NOMO-1 treated with dmso at 0.1 percent for 144 hours (cell line): ENCODE results near the gene CACNA2D1.

ENCODE experiments used
- DNase-seq: peaks from one replicate; lab custom pipeline; 2025; ENCODE audit not compliant: unreplicated experiment; lab: John Stamatoyannopoulos, UW

Gene CACNA2D1

DNA sequence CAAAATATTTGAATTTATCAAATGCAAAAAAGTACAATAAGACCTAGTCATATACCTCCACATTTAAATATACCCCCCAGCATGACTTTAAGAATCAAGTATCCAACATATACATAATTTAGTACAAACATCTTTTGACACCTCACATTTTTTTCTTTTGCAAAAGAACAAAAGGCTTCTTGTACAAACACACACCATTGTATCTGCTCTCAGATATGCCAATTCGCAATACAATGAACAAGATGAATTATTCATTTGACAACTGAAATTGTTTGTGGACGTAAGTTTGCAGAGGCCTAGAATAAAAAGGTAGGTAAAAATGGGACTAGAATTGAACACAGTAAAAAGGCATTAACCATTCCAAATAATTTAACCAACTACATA, 154.4 kb downstream of the CACNA2D1 start:
- DNase-seq, result no peak

GRCh38 chr7:82286798-82287140, 156.8 kb downstream of the CACNA2D1 start:
- DNase-seq, result no peak

DNA sequence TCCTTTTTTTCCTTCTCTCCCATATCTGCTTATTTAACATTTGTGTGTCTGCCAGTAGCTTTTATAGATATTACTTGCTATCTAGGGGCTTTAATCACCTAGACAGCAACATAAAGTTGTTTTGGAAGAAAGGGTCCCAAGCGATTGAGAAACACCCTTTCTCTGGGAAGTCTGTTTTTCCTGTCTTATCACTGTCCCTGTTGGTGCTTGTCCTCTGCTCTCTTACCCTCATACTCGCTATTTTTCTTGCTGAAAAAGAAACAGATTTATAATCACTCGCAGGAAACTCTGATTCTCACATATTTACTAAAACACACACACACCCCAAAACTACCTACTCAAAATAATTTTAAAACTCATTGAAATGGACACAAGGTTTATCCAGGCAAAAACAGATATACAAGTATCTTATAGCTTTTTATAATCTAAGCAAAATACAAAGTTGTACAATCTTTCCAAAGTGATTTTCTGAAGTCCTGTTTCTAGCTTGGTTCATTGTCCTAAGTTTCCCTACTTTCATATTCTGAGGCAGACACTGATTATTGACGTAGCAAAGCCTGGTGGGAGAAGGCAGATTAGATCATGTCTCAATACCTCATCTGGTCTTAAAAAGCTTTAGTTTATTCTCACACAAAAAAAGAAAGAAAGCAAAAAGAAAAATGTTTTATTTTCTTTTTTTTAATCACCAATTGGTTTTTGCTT, 157.3 kb downstream of the CACNA2D1 start:
- no peak for DNase-seq

DNA sequence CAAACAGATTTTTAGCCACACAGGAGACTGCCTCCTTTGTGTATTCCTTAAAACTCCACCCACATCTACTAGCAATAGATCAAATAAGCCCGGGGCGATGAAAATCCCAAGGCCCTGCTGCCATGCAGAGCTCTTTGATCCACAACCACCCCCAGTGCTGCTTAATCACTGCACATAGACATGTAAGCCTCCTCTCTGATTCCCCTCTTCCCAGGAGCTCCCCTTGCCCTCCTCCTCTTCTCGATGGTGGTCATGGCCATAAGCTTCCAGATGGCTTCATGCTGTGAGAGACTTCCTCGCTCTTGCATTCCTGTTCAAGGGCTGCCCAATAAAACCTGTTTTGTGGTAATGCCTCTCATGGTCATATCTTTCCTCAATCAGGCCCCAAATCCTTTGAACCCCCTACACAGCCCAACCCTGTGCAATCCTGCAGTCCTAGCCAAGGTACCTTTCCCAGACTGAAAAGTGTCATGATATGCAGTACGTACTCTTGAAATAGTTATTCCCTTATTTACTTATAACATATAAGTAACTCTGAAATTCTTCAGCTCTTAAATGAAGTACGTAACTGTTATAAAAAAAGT, 158.5 kb downstream of the CACNA2D1 start:
- no peak for DNase-seq

DNA sequence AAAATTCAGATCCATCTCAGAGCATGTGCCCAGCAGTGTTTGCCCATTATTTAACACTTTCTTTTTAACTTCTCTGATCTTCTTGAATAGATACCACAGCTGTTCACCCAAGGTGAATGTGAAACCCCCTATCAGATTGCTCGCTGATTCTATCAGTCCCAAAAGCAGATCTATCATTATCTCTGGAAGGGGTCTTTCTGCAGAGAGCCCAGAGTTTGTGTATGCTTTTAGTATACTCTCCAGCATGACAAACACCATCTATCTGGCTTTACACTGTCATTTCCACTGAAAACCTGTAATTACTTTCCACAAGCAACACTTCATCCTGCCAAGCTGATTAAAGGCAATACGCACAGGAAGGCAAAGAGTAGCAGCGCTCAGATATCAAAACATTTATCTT, 168.2 kb downstream of the CACNA2D1 start:
- DNase-seq, result no peak

- no peak for DNase-seq
These were observed 168.9 kb downstream of the CACNA2D1 start for GRCh38 chr7:82274681-82275080.

GRCh38 chr7:82273886-82274285, 169.7 kb downstream of the CACNA2D1 start:
- no peak for DNase-seq

- DNase-seq, result no peak
These were observed 172.7 kb downstream of the CACNA2D1 start for GRCh38 chr7:82270870-82271269.

DNA sequence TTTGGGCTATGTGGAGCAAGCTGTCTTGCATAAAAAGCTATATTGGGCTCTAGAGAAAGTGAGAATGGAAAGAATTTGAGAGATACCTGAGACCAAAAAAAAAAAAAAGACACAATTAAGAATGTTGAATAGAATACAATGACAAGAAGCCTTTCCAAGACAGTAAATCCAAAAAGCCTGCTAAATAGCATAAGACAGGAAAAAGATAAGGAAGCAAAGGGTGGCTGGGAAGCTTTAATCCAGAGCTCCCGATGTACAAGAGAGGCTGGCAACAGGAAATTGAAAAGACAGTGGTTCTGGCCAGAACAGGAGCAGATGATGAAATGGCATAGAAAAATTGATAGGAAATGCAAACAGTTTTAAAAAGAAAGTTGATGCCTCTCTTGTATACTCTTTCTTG, 174.9 kb downstream of the CACNA2D1 start:
- DNase-seq, result no peak

DNA sequence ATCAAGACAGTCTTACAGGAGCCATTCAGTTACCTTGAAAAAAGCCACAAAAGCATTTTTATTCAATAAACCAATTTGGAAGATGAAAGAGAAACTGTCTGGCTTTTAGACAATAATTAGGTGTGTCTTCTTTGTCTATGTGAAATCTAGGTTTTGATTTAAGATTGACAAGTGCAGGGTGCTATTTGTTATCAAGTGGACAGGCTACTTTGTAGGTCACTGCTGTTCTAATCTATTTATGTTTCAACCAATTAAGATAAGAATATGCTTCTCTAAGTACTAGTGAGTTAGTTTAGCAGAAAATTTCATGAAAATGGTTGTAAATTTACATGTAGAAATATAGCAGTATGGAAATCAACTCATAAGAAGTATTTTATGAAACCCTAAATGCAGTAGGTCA, 177.5 kb downstream of the CACNA2D1 start:
- no peak for DNase-seq

DNA sequence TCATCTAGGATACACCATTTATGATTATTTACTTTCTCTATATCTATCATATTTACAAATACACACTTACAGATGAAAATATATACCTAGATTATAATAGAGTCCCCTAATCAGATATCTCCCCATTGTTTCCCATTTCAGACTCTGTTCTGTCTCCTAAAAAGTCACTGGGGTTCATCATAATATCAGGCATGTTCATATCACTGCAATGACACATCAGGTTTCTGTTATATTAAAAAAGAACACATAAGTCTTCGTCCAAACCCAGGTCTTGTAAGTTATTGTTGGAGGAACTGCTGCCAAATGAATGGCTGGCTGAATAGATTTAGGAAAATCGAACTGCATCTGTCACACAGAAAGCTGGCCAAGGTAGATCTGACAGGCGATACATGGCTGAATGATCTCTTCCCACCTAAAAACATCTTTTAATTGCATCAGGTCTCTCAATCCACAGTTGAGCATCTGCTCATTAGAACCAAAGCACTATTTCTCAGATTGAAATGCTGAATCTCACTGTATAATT, 178.7 kb downstream of the CACNA2D1 start:
- DNase-seq, result no peak

- DNase-seq, result no peak
These were observed 179.4 kb downstream of the CACNA2D1 start for GRCh38 chr7:82263920-82264782.

DNA sequence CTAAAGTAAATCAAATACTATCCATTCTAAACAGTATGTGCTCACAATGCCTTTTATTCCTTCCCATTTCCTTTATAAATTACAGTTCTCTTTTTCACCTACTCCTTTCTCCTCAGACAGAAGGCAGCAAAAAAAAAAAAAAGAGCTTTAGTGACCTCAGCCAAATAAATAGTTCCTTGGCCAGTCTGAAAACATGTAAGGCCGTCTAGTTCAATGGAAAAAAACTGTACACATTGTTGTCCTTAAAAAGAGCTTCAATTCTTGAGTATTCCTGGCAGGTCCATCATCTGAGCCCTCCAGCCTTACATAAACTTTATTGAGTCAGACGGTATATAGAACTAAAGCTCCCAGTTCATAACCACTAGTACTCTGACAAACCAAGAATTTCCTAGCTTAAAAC, 185.4 kb downstream of the CACNA2D1 start:
- no peak for DNase-seq

DNA sequence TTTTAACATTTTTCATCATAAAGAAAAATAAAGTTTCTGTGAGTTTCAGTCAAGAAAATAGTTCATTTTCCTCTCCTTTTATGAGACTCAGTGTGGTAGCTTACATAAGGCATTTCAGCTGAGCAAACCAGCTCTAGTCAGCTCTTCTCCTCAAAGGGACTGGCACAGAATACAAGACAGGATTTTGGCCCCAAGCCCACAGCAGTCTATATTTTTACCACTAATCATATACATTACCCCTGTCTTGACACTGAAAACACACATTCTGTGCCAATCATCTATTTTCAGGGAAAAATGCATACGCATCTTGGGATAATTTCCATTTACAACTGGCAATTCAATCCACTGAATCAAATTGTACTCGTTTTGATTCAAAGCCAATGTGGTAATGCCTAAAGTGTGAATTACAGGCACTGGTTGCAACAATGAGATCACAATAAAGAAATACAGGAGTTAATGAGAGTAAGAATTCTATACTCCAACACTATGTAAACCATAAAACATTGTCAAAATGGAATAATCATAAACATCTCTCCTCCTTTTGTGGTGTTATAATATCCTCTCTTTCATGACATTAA, 186.4 kb downstream of the CACNA2D1 start:
- no peak for DNase-seq

DNA sequence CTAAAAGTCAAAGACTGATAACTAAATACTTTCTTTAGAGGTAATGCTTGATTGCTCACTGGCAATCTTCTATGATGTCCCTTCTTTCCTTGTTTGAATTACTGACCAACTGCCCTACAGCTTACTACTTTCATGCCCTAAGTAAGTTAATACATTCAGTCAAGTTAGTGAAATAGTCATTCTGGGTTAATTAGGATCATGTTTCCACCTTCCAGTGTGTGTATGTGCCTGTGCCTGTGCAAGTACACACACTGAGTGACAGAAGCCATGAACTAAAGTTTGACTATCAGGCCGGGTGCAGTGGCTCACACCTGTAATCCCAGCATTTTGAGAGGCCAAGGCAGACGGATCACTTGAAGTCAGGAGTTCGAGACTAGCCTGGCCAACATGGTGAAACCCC, 187.9 kb downstream of the CACNA2D1 start:
- DNase-seq, result no peak

DNA sequence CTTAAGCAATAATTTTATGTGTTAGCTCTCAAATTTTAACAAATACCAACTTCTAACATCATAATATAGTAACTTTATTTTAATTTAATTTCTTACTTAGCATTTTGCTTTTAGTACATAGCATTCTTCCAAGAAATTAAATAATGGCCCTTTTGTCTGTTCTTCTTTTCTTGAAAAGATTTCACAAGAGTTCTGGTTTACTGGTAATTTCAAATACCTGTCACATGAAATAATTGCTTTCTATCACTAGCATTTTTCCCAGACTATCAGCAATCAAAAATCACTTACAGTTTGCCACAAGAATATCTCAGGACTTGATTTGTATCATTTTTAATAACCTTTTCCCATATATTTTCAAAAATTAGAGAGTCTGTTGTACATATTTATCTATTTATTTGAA, 193.0 kb downstream of the CACNA2D1 start:
- no peak for DNase-seq

DNA sequence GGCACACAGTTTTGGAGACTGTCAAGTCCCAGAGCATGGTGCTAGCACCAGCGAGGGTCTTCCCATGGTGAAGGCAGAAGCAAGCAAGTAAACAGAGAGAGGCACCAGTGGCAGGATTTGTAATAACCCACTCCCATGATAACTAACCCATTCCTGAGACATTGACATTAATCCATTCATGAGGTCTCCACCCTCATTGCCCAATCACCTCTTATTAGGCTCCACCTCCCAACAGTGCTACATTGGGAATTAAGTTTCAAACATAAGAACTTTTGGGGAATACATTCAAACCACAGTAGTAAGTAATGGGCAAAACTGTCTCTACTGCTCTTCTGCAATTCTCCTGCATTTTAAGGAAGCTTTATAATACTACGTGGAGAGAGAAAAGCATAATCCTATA, 193.6 kb downstream of the CACNA2D1 start:
- DNase-seq, result no peak

DNA sequence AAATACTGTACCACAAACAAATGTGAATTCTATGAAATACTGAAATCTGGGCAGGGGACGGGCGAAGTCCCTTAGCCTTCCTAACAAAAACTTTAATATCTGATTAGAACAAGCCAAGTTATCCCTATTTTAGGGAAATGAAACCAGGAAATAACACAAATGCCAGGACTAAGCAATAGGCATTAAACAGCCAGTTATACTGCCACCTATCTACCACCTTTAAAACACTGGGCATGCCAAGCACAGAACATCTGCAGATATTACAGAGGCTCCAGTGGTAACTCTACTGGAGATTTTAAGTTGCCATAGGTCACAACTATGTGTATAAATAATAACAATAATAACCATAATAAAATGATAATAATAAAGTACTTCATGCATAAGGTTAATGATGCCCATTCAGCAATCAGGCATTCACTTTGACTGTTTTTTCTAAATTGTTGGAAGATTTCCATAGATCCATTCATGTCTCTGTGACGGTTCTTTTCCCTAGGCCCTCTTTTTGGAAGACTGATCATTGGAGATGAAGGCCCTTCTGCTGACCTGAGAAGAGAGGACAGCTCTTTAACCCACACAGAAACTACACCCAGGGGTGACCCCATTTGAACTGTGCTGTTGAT, 195.7 kb downstream of the CACNA2D1 start:
- DNase-seq, result peak; percentile 57

DNA sequence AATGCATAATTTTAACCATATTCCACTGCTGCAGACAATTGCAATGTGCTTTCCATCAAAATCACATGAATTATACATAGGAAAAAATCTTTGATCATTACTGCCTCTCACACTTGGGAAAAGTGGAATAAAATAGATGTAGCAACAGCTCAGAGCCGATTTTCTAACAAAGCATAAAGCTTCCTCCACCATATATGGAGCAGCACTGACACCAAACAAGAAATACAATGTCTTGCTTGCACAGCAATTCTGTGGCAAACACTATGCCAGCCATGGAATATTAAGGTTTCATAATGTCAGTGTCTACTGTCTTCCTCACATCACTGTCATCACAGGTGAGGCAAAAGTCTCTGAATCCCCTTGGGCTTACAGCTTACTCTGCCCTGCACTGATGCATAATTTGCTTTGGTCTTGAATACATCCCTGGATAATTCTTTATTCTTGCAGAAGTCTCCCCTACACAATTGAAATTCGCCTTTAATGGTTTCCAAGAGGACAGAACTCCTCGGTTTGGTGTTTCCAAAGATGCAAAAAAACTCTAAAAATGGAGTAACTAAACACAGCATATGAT, 198.5 kb downstream of the CACNA2D1 start:
- DNase-seq, result no peak

DNA sequence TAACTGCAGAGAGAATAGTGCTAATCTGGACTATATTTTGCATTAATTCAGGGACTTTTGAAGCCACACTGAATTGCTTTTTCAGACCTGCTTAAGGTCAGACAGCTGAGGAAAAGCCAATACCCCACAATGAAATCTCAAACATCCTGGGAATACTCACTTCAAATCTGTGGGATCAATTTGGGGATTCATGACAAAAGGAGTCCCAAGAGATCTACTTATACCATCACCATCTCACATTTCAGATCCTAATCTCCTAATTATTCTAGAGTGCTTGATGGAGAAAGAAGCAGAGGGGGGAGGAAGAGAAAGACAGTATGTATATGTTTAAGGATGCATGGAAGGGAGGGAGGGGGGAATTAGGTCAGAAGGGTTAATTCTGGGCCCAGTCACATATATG, 202.2 kb downstream of the CACNA2D1 start:
- no peak for DNase-seq

- no peak for DNase-seq
These were observed 207.9 kb downstream of the CACNA2D1 start for GRCh38 chr7:82235713-82236112.
